ENCODE results near the gene TNFSF13B. TPM values are rescaled to one million over a fixed set of nuclear protein-coding genes. Genes with fewer than 3 reads are reported as not detected.

Gene TNFSF13B
- total RNA-seq, 1 donor from 2014 or later = 15.0 TPM

- intact Hi-C loops (cut with DNase I) = no loop called here
- Histone ChIP-seq H3K4me1 (no peaks in the 10 kb centered on the region), H3K9me3 (no peaks in the 10 kb centered on the region), H3K27me3 (no peaks in the 10 kb centered on the region), H3K36me3 (no peaks in the 10 kb centered on the region), H3K4me3 (no peak overlapping the region), H3K27ac (no peak overlapping the region)
- DNase-seq (ENCODE audit: low spot score in 2 of 2) = no peak
- no peak for TF ChIP-seq CTCF (IDR thresholded peaks at IDR 0.05)
These were observed 19.2 kb downstream of the TNFSF13B start for GRCh38 chr13:108288741-108289140.

- no peaks in the 10 kb centered on the region for H3K27me3 ChIP-seq
- intact Hi-C loops (cut with DNase I) = no loop called here
- TF ChIP-seq CTCF (IDR thresholded peaks at IDR 0.05) = no peak
- no peaks in the 10 kb centered on the region for H3K36me3 ChIP-seq
- no peak for DNase-seq (ENCODE audit: low spot score in 2 of 2)
- no peak overlapping the region for H3K27ac ChIP-seq
- H3K9me3 ChIP-seq = no peaks in the 10 kb centered on the region
- no peak overlapping the region for H3K4me3 ChIP-seq
- no peaks in the 10 kb centered on the region for H3K4me1 ChIP-seq
These were observed 20.3 kb downstream of the TNFSF13B start for GRCh38 chr13:108289819-108290218.

- H3K27me3 ChIP-seq = no peaks in the 10 kb centered on the region
- no peak for DNase-seq (ENCODE audit: low spot score in 2 of 2)
- TF ChIP-seq CTCF (IDR thresholded peaks at IDR 0.05) = no peak
- no peak overlapping the region for H3K27ac ChIP-seq
- H3K9me3 ChIP-seq = no peaks in the 10 kb centered on the region
- H3K36me3 ChIP-seq = no peaks in the 10 kb centered on the region
- H3K4me3 ChIP-seq = no peak overlapping the region
- no peaks in the 10 kb centered on the region for H3K4me1 ChIP-seq
- intact Hi-C loops (cut with DNase I) = no loop called here
These were observed 27.6 kb downstream of the TNFSF13B start for GRCh38 chr13:108297114-108297513.

- Histone ChIP-seq H3K4me3 (no peak overlapping the region), H3K27me3 (no peaks in the 10 kb centered on the region), H3K36me3 (no peaks in the 10 kb centered on the region), H3K9me3 (no peaks in the 10 kb centered on the region), H3K4me1 (no peaks in the 10 kb centered on the region), H3K27ac (no peak overlapping the region)
- DNase-seq (ENCODE audit: low spot score in 2 of 2) = no peak
- TF ChIP-seq CTCF (IDR thresholded peaks at IDR 0.05) = no peak
- intact Hi-C loops (cut with DNase I) = no loop called here
These were observed 32.8 kb downstream of the TNFSF13B start for GRCh38 chr13:108302279-108302678.

GRCh38 chr13:108304170-108305016 lies 34.9 kb downstream of the TNFSF13B start:
- H3K27me3 ChIP-seq = no peaks in the 10 kb centered on the region
- H3K27ac ChIP-seq = no peak overlapping the region
- no peaks in the 10 kb centered on the region for H3K36me3 ChIP-seq
- no peak for TF ChIP-seq CTCF (IDR thresholded peaks at IDR 0.05)
- intact Hi-C loops (cut with DNase I) = no loop called here
- H3K9me3 ChIP-seq = no peaks in the 10 kb centered on the region
- DNase-seq (ENCODE audit: low spot score in 2 of 2) = no peak
- no peak overlapping the region for H3K4me3 ChIP-seq
- H3K4me1 ChIP-seq = no peaks in the 10 kb centered on the region

Data from ascending aorta (tissue), 2 donors.